HG02588 (cell line): ENCODE results near the gene HSP90B1.

ENCODE experiments used
- ATAC-seq: cut with Tn5 transposase; IDR thresholded peaks from one replicate; pipeline ENCODE4 v1.9.1; 2021; ENCODE audit warnings: mild to moderate bottlenecking, moderate library complexity; ENCODE audit not compliant: unreplicated experiment

The HSP90B1 gene

GRCh38 chr12:103929046-103929783, 995 bp upstream of the HSP90B1 start:
- peak; percentile 18 for ATAC-seq

GRCh38 chr12:103929784-103930033, 501 bp upstream of the HSP90B1 start:
- no peak for ATAC-seq

DNA sequence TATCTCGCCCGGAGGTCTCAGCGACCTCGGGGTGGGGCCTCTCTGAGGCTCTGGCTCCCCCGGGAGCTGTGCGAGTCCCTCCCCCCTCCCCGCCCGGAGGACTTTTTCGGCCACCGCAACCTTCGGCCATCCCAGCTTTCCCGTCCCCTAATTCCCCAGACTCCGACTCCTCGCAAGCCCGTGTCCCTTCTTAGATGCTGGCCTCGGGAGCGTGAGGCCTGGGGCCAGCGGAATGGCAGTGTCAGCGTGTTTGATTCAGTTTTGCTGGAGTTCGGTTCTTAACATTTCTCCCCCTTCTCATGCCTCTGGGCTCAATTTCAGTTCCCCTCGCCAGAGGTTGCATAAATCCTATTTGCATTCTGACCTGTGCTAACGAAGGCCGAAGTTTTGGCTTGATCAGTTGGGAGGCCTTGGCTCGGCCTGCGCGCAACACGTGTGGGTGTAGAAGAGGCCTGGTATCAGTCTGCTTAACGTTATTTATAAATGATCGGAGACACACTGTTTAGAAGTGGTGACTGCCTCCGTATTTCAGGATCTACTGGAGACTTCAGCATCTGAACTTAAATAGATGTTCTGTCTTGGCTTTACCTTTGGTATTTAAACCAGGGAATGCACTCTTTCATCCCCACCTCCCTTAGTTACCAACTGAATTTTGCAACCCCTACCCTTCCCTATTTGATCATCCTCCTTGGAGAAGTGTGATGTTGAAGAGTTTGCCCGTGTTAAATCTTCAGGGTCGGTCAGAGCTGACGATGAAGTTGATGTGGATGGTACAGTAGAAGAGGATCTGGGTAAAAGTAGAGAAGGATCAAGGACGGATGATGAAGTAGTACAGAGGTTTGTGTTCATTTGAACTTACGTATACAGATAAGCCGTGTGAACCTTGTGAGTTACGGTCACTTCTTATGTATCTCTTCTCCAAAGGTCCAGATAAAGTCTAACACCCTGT, 851 bp downstream of the HSP90B1 start:
- no peak for ATAC-seq

DNA sequence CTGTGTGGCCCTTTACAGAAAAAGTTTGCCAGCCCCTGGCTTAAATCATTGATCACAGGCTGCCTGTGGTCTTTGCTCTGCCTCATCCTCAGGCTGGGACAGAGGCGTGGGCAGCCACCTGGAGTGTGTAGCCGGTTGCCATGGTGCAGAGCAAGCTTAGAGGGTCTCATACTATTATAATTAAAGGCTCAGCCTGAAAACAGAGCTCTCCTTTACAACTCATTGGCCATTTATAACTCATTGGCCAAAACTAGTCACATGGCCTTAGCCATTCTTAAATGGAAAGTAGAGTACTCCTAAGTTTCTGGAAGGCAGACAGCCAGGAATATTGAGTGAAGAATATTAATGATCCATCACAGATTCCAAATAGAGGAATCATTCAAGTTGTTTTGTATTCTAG, 3.0 kb downstream of the HSP90B1 start:
- no peak for ATAC-seq

DNA sequence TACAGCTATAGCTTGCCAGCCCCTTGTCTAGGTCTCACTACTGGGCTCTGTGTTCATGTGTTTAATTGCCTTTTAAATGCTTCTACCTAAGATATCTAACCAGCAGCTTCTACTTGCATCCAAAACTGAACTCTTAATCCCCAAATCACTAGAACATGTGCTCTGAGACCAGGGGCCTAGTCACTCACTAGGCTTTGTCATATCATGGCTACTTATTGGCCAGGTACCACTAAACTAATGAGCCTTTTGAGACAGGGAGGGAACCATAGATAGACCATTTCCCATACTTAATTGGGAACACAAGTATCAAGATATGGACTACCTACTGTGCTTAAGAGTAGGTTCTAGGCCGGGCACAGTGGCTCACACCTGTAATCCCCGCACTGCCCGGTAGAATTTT, 6.5 kb downstream of the HSP90B1 start:
- no peak for ATAC-seq

DNA sequence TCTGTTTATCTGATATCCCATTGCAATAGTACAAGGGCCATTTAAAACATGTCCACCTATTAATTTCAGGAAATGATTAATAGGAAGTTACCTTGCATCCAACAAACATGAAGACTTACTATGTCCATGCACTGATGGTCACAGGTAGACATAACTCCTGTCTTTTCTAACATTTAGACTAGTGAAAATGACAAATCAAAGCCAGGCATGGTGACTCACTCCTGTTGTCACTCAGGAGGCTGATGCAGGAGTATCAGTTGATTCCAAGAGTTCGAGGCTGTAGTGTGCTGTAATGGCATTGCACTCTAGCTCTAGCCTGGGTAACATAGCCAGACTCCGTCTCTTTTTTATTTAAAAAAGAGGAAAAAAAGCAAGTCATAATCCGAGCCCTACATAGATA, 14.8 kb downstream of the HSP90B1 start:
- ATAC-seq = no peak

- ATAC-seq = no peak
Observed at GRCh38 chr12:103947871-103948555, 17.8 kb downstream of the HSP90B1 start.

DNA sequence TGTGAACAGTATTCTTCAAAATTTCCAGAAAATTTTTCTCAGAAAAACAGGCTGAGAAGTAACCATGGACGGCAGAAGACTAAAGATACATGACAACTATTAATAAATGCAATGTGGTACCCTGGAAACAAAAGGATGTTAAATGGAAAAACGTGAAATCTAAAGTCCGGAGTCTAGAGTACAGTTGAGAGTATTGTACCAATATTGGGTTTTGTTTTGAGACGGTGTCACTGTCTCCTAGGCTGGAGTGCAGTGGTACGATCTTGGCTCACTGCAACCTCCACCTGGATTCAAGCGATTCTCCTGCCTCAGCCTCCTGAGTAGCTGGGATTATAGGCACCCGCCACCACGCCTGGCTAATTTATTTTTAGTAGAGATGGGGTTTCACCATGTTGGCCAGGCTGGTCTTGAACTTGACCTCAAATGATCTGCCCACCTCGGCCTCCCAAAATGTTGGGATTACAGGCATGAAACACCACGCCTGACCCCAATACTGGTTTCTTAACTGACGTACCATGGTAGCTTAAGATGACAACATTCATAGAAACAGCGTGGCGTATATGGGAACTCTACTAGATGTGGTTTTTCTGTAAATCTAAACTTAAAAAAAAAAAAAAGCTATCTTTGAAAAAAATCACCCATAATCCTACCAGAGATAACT, 18.7 kb downstream of the HSP90B1 start:
- ATAC-seq = no peak

- no peak for ATAC-seq
Observed at GRCh38 chr12:103952497-103952896, 22.3 kb downstream of the HSP90B1 start.

DNA sequence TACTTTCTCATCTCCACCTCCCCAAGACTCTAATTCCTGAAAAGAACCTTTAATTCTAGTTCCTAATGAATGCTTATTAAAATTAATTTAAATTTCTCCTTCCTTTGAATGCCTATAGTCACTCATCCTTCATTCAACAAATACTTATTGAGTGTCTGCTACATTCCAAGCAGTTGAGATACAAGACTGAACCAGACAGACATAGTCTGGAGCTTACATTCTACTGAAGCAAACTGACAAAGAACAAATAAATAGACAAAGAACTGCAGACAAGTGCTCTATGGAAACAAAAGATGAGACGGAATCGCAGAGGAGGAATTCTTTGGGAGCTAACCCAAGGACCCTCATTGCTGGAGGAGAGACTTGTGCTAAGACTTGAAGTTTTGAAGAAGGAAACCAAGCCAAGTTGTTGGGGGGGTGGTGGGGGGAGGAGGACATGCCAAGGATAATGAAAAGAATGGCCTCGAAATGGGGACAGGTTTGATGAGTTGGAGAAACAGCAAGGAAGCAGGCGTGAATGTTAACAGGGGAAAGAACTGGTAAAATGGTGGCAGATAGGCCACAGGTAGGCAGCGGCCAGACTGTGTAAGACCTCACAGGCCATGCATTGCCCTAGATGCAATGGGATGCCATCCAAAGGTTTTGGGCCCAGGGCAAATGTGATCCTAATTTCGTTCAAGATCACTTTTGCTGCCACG, 25.8 kb downstream of the HSP90B1 start:
- ATAC-seq = no peak

- ATAC-seq = peak; percentile 29
Observed at GRCh38 chr12:103956509-103957027, 26.4 kb downstream of the HSP90B1 start.

DNA sequence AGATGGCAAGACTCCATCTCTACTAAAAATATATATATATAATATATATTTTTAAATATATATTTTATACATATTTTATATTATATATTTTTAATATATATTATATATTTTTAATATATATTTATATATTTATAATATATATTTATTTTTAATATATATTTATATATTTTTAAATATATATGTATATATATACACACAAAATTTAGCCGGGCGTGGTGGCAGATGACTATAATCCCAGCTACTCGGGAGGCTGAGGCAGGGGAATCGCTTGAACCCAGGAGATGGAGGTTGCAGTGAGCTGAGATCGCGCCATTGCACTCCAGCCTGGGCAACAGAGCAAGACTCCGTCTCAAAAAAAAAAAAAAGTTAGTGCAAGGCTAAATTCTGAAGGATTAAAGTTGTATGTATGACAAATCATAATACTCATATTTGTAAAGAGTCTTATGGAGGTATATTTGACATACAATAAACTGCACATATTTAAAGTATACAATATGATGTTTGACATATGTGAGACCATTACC, 27.7 kb downstream of the HSP90B1 start:
- no peak for ATAC-seq

GRCh38 chr12:103958621-103959020, 28.4 kb downstream of the HSP90B1 start:
- no peak for ATAC-seq

GRCh38 chr12:103960616-103961227, 30.5 kb downstream of the HSP90B1 start:
- ATAC-seq = no peak

DNA sequence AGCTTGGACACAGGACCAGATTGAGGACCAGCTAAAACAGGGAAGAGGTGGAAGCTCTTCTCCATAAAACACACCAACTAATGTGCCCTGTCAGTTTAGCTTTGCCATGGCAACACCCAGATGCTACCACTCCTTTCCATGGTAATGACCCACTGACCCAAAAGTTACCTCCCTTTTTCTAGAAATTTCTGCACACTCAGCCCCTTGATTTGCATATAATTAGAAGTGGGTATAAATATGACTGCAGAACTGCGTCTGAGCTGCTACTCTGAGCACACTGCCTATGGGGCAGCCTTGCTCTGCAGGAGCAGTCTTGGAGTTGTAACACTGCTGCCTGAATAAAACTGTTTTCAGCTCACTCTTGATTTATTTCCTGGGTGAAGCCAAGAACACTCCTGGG, 32.3 kb downstream of the HSP90B1 start:
- ATAC-seq = no peak

GRCh38 chr12:103964805-103965204, 34.6 kb downstream of the HSP90B1 start:
- ATAC-seq = no peak

- ATAC-seq = no peak
Observed at GRCh38 chr12:103965255-103965589, 35.0 kb downstream of the HSP90B1 start.

- peak; percentile 90 for ATAC-seq
Observed at GRCh38 chr12:103965590-103966504, 35.6 kb downstream of the HSP90B1 start, which contains the start of gene TDG. TSS of gene TDG (plus strand) at chr12:103965872. CDS start at chr12:103966038, 166 bp downstream.

GRCh38 chr12:103966736-103967135, 36.5 kb downstream of the HSP90B1 start:
- no peak for ATAC-seq
